LNCaP clone FGC (cell line): ENCODE data around the gene RRAS.

Experiments used
- DNase-seq: peaks from one replicate; pipeline ENCODE4 v3.0.0-alpha.2; 2011; ENCODE audit warnings: low read depth
- H3K4me3 ChIP-seq: 2 replicates; pipeline ENCODE4 v1.5.1; 2011; ENCODE audit warnings: mild to moderate bottlenecking, low read depth, low read length, control low read depth
- CTCF ChIP-seq: IDR thresholded peaks from 2 replicates; pipeline ENCODE4 v1.5.1; 2012; ENCODE audit warnings: mild to moderate bottlenecking; ENCODE audit not compliant: control insufficient read depth, insufficient read depth; ENCODE audit errors: extremely low read depth

Gene RRAS

GRCh38 chr19:49676784-49677230 lies 36.9 kb upstream of the RRAS start:
- H3K4me3 ChIP-seq: peak overlapping the region; percentile 99
- peak; percentile 100 for DNase-seq
- TF ChIP-seq CTCF: no peak

- peak; percentile 96 for DNase-seq
- peak overlapping the region; percentile 99 for H3K4me3 ChIP-seq
Observed at GRCh38 chr19:49676136-49676783, 36.3 kb upstream of the RRAS start.

GRCh38 chr19:49672131-49672919 lies 32.4 kb upstream of the RRAS start:
- no peak for DNase-seq
- H3K4me3 ChIP-seq: no peak overlapping the region
- TF ChIP-seq CTCF: peak; percentile 96

More at GRCh38 chr19:49676136-49676783, 36.3 kb upstream of the RRAS start:
- no peak for TF ChIP-seq CTCF

GRCh38 chr19:49669516-49669915 lies 29.6 kb upstream of the RRAS start:
- no peak overlapping the region for H3K4me3 ChIP-seq
- TF ChIP-seq CTCF: no peak
- no peak for DNase-seq

- no peak overlapping the region for H3K4me3 ChIP-seq
Observed at GRCh38 chr19:49667473-49667872, 27.5 kb upstream of the RRAS start.

DNA sequence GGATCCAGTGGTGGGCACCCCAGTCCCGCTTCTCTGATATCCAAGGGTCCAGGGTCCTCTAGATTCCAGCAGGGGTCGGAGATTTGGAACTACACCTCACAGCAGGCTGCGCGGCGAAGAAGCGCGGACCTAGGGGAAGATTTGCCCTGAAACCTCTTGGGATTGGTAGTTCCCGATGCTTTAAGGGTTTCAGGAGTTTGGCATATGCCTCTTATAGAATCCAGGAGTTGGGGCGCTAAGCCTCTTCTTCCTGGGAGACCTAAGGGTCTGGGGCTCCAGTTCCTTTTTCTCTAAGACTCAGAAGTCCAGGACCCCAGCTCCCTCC lies 26.1 kb upstream of the RRAS start:
- H3K4me3 ChIP-seq: peak overlapping the region; percentile 94
- no peak for DNase-seq
- no peak for TF ChIP-seq CTCF

More at GRCh38 chr19:49667473-49667872, 27.5 kb upstream of the RRAS start:
- no peak for TF ChIP-seq CTCF
- no peak for DNase-seq
